ENCODE measurements around the gene PIK3CB.

GRCh38 chr3:138615462-138615861 is 219.3 kb downstream of the PIK3CB start:
- TF ChIP-seq EZH2 (IDR thresholded peaks at IDR 0.05; ENCODE audit: borderline replicate concordance, low read length) (no peak), CTCF (IDR thresholded peaks at IDR 0.05; ENCODE audit: low read length) (no peak)

Measured in OCI-LY1 (cell line).